Measurements from ENCODE around the gene FASN. TPM values are rescaled to one million over a fixed set of nuclear protein-coding genes. Genes with fewer than 3 reads are reported as not detected.

Gene FASN
- total and polyA plus RNA-seq, 2 experiments from 2014 or later, result 12.7 to 38.2 TPM

DNA sequence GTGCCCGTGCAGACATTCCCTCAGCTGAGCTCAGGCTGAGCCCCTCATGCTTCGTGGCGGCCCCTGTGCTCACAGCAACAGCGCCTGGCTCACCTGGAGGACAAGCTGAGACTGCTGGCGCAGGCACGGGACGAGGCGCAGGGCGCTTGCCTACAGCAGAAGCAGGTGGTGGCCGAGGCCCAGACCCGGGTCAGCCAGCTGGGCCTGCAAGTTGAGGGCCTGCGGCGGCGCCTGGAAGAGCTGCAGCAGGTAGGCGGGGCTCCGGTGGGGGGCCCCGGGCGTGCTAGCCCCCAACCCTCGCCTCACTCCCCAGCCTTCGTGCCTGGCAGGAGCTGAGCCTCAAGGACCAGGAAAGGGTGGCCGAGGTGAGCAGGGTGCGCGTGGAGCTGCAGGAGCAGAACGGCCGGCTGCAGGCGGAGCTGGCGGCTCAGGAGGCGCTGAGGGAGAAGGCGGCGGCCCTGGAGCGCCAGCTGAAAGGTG lies 68.0 kb downstream of the FASN start:
- in situ Hi-C loops (cut with MboI), result no loop called here
- H3K27ac ChIP-seq, result no peak overlapping the region
- H3K4me2 ChIP-seq (ENCODE audit: unreplicated experiment), result no peak overlapping the region
- 67 to 71% methylated on average over 30 to 31 of the region's 31 CpGs for WGBS, 2 experiments (ENCODE audit: low coverage in 1 of 2, low lambda C conversion rate in 2 of 2, missing lambda C conversion rate in 2 of 2)
- H3K4me3 ChIP-seq, result no peak overlapping the region; the same call in 1 of the 2 replicates
- H3F3A ChIP-seq (ENCODE audit: insufficient read depth), result no peaks in the 10 kb centered on the region
- no peaks in the 10 kb centered on the region for H3K9me2 ChIP-seq (ENCODE audit: insufficient read depth)
- H2AFZ ChIP-seq, result no peak overlapping the region
- no peaks in the 10 kb centered on the region for H3K79me2 ChIP-seq (ENCODE audit: insufficient read depth)
- no peaks in the 10 kb centered on the region for H3K9me3 ChIP-seq (ENCODE audit: low read depth)
- no peak overlapping the region for H3K9ac ChIP-seq
- no peaks in the 10 kb centered on the region for H3K36me3 ChIP-seq (ENCODE audit: low read depth)
- H4K20me1 ChIP-seq (ENCODE audit: insufficient read depth), result no peaks in the 10 kb centered on the region
- H3K4me1 ChIP-seq (ENCODE audit: insufficient read depth), result no peaks in the 10 kb centered on the region
- no peaks in the 10 kb centered on the region for H3K27me3 ChIP-seq (replicated peaks; ENCODE audit: insufficient read depth)
- no peak for DNase-seq
- TF ChIP-seq EZH2phosphoT487 (IDR thresholded peaks at IDR 0.05; ENCODE audit: insufficient read depth, low read depth), result no peak
- TF ChIP-seq EZH2 (IDR thresholded peaks at IDR 0.05; ENCODE audit: insufficient read depth, poor library complexity, severe bottlenecking), result no peak

DNA sequence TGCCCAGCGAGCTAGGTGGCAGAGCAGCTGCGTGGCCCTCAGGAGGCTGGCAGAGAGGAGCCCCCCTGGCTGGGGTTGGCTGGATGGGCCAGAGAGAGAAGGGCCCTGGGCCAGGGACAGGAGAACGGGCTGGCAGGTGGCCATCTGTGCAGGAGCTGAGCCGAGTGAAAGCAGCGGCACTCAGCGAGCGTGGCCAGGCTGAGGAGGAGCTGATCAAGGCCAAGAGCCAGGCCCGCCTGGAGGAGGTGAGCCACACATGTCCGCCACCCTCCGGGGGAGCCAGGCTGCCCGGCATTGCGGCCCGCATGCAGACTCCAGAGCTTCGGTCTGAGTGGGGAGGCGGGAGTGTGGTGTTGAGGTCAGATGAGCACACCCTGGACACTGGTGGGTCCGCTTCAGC lies 68.6 kb downstream of the FASN start:
- H3F3A ChIP-seq (ENCODE audit: insufficient read depth), result no peaks in the 10 kb centered on the region
- H3K27me3 ChIP-seq (replicated peaks; ENCODE audit: insufficient read depth), result no peaks in the 10 kb centered on the region
- H4K20me1 ChIP-seq (ENCODE audit: insufficient read depth), result no peaks in the 10 kb centered on the region
- H3K9me3 ChIP-seq (ENCODE audit: low read depth), result no peaks in the 10 kb centered on the region
- no peaks in the 10 kb centered on the region for H3K4me1 ChIP-seq (ENCODE audit: insufficient read depth)
- H3K36me3 ChIP-seq (ENCODE audit: low read depth), result no peaks in the 10 kb centered on the region
- no peak overlapping the region for H3K9ac ChIP-seq
- TF ChIP-seq EZH2phosphoT487 (IDR thresholded peaks at IDR 0.05; ENCODE audit: insufficient read depth, low read depth), result no peak
- H2AFZ ChIP-seq, result no peak overlapping the region
- in situ Hi-C loops (cut with MboI), result no loop called here
- H3K9me2 ChIP-seq (ENCODE audit: insufficient read depth), result no peaks in the 10 kb centered on the region
- 92 to 96% methylated on average over 16 of the region's 16 CpGs for WGBS, 2 experiments (ENCODE audit: low coverage in 1 of 2, low lambda C conversion rate in 2 of 2, missing lambda C conversion rate in 2 of 2)
- H3K27ac ChIP-seq, result no peak overlapping the region
- no peak overlapping the region for H3K4me2 ChIP-seq (ENCODE audit: unreplicated experiment)
- DNase-seq, result no peak
- no peak overlapping the region for H3K4me3 ChIP-seq
- H3K79me2 ChIP-seq (ENCODE audit: insufficient read depth), result no peaks in the 10 kb centered on the region

DNA sequence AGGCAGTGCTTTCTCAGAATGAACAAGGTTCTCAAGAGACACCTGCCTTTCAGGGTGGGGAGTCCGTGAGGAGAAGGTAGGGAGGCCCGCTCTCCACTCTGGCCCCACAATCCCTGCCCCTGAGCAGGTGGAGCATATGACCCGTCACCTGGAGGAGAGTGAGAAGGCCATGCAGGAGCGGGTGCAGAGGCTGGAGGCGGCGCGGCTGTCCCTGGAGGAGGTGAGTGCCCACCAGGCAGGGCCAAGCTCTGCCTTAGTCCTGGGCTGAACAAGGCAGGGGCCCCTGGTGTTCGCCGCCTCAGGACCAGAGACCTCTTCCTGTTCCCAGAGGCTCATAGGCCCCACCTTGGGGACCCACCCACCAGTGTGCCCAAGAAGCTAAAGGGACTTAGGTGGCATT lies 69.1 kb downstream of the FASN start:
- peaks cover 2% of the 10 kb centered on the region; the same call in 1 of the 2 replicates for H3K4me1 ChIP-seq (ENCODE audit: insufficient read depth)
- 96 to 100% methylated on average over 9 of the region's 9 CpGs for WGBS, 2 experiments (ENCODE audit: low coverage in 1 of 2, low lambda C conversion rate in 2 of 2, missing lambda C conversion rate in 2 of 2)
- no peak for DNase-seq
- H3F3A ChIP-seq (ENCODE audit: insufficient read depth), result no peaks in the 10 kb centered on the region
- no peaks in the 10 kb centered on the region for H3K27me3 ChIP-seq (replicated peaks; ENCODE audit: insufficient read depth)
- TF ChIP-seq EZH2phosphoT487 (IDR thresholded peaks at IDR 0.05; ENCODE audit: insufficient read depth, low read depth) (no peak), EZH2 (IDR thresholded peaks at IDR 0.05; ENCODE audit: insufficient read depth, poor library complexity, severe bottlenecking) (no peak)
- no peak overlapping the region for H3K4me2 ChIP-seq (ENCODE audit: unreplicated experiment)
- H3K36me3 ChIP-seq (ENCODE audit: low read depth), result no peaks in the 10 kb centered on the region
- no peak overlapping the region for H2AFZ ChIP-seq
- H3K9me3 ChIP-seq (ENCODE audit: low read depth), result no peaks in the 10 kb centered on the region
- H3K9ac ChIP-seq, result no peak overlapping the region
- in situ Hi-C loops (cut with MboI), result no loop called here
- H3K4me3 ChIP-seq, result no peak overlapping the region
- no peaks in the 10 kb centered on the region for H3K79me2 ChIP-seq (ENCODE audit: insufficient read depth)
- H4K20me1 ChIP-seq (ENCODE audit: insufficient read depth), result no peaks in the 10 kb centered on the region
- no peaks in the 10 kb centered on the region for H3K9me2 ChIP-seq (ENCODE audit: insufficient read depth)
- H3K27ac ChIP-seq, result no peak overlapping the region

Other genes with a start within 250 kb of the FASN start
- gene P4HB, start 237.7 kb downstream of the FASN start, total RNA-seq (2014; rRNA removed; shearing (Covaris generic)), result 3,203 and 4,003 TPM in 2 replicates
- 1,651 and 1,674 TPM in 2 replicates for gene P4HB, start 237.7 kb downstream of the FASN start, polyA plus RNA-seq (2016; fragmentation: Nextera tagmentation; extraction: Ambion mirVana)
- gene ARHGDIA, start 226.9 kb downstream of the FASN start, total RNA-seq (2014; rRNA removed; shearing (Covaris generic)), result 193 and 208 TPM in 2 replicates
- 310 and 313 TPM in 2 replicates for gene ARHGDIA, start 226.9 kb downstream of the FASN start, polyA plus RNA-seq (2016; fragmentation: Nextera tagmentation; extraction: Ambion mirVana)
- gene ALYREF, start 206.7 kb downstream of the FASN start, total RNA-seq (2014; rRNA removed; shearing (Covaris generic)), result 80.6 and 100 TPM in 2 replicates
- 6.9 and 8.6 TPM in 2 replicates for gene ALYREF, start 206.7 kb downstream of the FASN start, polyA plus RNA-seq (2016; fragmentation: Nextera tagmentation; extraction: Ambion mirVana)
- 175 and 179 TPM in 2 replicates for gene ANAPC11, start 206.5 kb downstream of the FASN start, total RNA-seq (2014; rRNA removed; shearing (Covaris generic))
- 428 and 436 TPM in 2 replicates for gene ANAPC11, start 206.5 kb downstream of the FASN start, polyA plus RNA-seq (2016; fragmentation: Nextera tagmentation; extraction: Ambion mirVana)
- 2.4 TPM in 2 replicates for gene NPB, start 196.0 kb downstream of the FASN start, total RNA-seq (2014; rRNA removed; shearing (Covaris generic))
- gene NPB, start 196.0 kb downstream of the FASN start, polyA plus RNA-seq (2016; fragmentation: Nextera tagmentation; extraction: Ambion mirVana), result 1.1 and 1.6 TPM in 2 replicates
- 34.7 and 36.9 TPM in 2 replicates for gene PCYT2, start 186.8 kb downstream of the FASN start, total RNA-seq (2014; rRNA removed; shearing (Covaris generic))
- gene PCYT2, start 186.8 kb downstream of the FASN start, polyA plus RNA-seq (2016; fragmentation: Nextera tagmentation; extraction: Ambion mirVana), result 25.6 and 27.6 TPM in 2 replicates
- gene SIRT7, start 180.1 kb downstream of the FASN start, total RNA-seq (2014; rRNA removed; shearing (Covaris generic)), result 13.1 and 14.5 TPM in 2 replicates
- 9.3 and 11.4 TPM in 2 replicates for gene SIRT7, start 180.1 kb downstream of the FASN start, polyA plus RNA-seq (2016; fragmentation: Nextera tagmentation; extraction: Ambion mirVana)
- gene MAFG, start 170.5 kb downstream of the FASN start, total RNA-seq (2014; rRNA removed; shearing (Covaris generic)), result 17.7 and 19.8 TPM in 2 replicates
- gene MAFG, start 170.5 kb downstream of the FASN start, polyA plus RNA-seq (2016; fragmentation: Nextera tagmentation; extraction: Ambion mirVana), result 5.0 and 6.4 TPM in 2 replicates
- gene PYCR1, start 160.9 kb downstream of the FASN start, total RNA-seq (2014; rRNA removed; shearing (Covaris generic)), result 229 and 279 TPM in 2 replicates
- 181 and 197 TPM in 2 replicates for gene PYCR1, start 160.9 kb downstream of the FASN start, polyA plus RNA-seq (2016; fragmentation: Nextera tagmentation; extraction: Ambion mirVana)
- gene MYADML2, start 151.0 kb downstream of the FASN start, total RNA-seq (2014; rRNA removed; shearing (Covaris generic)), result not detected in 2 replicates
- 0.14 TPM in 1 of 2 replicates, not detected in the other for gene MYADML2, start 151.0 kb downstream of the FASN start, polyA plus RNA-seq (2016; fragmentation: Nextera tagmentation; extraction: Ambion mirVana)
- not detected in 2 replicates for gene NOTUM, start 137.0 kb downstream of the FASN start, total RNA-seq (2014; rRNA removed; shearing (Covaris generic))
- gene NOTUM, start 137.0 kb downstream of the FASN start, polyA plus RNA-seq (2016; fragmentation: Nextera tagmentation; extraction: Ambion mirVana), result not detected in 2 replicates
- gene ASPSCR1, start 120.6 kb downstream of the FASN start, total RNA-seq (2014; rRNA removed; shearing (Covaris generic)), result 23.4 and 23.5 TPM in 2 replicates
- gene ASPSCR1, start 120.6 kb downstream of the FASN start, polyA plus RNA-seq (2016; fragmentation: Nextera tagmentation; extraction: Ambion mirVana), result 20.6 and 22.6 TPM in 2 replicates
- gene CENPX, start 75.4 kb downstream of the FASN start, total RNA-seq (2014; rRNA removed; shearing (Covaris generic)), result 43.9 and 68.8 TPM in 2 replicates
- gene CENPX, start 75.4 kb downstream of the FASN start, polyA plus RNA-seq (2016; fragmentation: Nextera tagmentation; extraction: Ambion mirVana), result 65.2 and 68.6 TPM in 2 replicates
- 14.8 and 15.3 TPM in 2 replicates for gene LRRC45, start 74.9 kb downstream of the FASN start, total RNA-seq (2014; rRNA removed; shearing (Covaris generic))
- gene LRRC45, start 74.9 kb downstream of the FASN start, polyA plus RNA-seq (2016; fragmentation: Nextera tagmentation; extraction: Ambion mirVana), result 4.4 and 4.5 TPM in 2 replicates
- 5.4 and 7.9 TPM in 2 replicates for gene RAC3, start 66.6 kb downstream of the FASN start, total RNA-seq (2014; rRNA removed; shearing (Covaris generic))
- gene RAC3, start 66.6 kb downstream of the FASN start, polyA plus RNA-seq (2016; fragmentation: Nextera tagmentation; extraction: Ambion mirVana), result 1.3 and 1.8 TPM in 2 replicates
- 75.8 and 83.5 TPM in 2 replicates for gene DCXR, start 60.5 kb downstream of the FASN start, total RNA-seq (2014; rRNA removed; shearing (Covaris generic))
- 69.9 and 70.2 TPM in 2 replicates for gene DCXR, start 60.5 kb downstream of the FASN start, polyA plus RNA-seq (2016; fragmentation: Nextera tagmentation; extraction: Ambion mirVana)
- gene RFNG, start 46.4 kb downstream of the FASN start, total RNA-seq (2014; rRNA removed; shearing (Covaris generic)), result 59.8 and 61.2 TPM in 2 replicates
- gene RFNG, start 46.4 kb downstream of the FASN start, polyA plus RNA-seq (2016; fragmentation: Nextera tagmentation; extraction: Ambion mirVana), result 10.6 and 11.8 TPM in 2 replicates
- 130 and 138 TPM in 2 replicates for gene GPS1, start 46.3 kb downstream of the FASN start, total RNA-seq (2014; rRNA removed; shearing (Covaris generic))
- gene GPS1, start 46.3 kb downstream of the FASN start, polyA plus RNA-seq (2016; fragmentation: Nextera tagmentation; extraction: Ambion mirVana), result 101 and 104 TPM in 2 replicates
- 61.2 and 96.4 TPM in 2 replicates for gene DUS1L, start 32.4 kb downstream of the FASN start, total RNA-seq (2014; rRNA removed; shearing (Covaris generic))
- 13.3 and 27.7 TPM in 2 replicates for gene DUS1L, start 32.4 kb downstream of the FASN start, polyA plus RNA-seq (2016; fragmentation: Nextera tagmentation; extraction: Ambion mirVana)
- gene CCDC57, start 114.6 kb upstream of the FASN start, total RNA-seq (2014; rRNA removed; shearing (Covaris generic)), result 12.3 and 15.3 TPM in 2 replicates
- gene CCDC57, start 114.6 kb upstream of the FASN start, polyA plus RNA-seq (2016; fragmentation: Nextera tagmentation; extraction: Ambion mirVana), result 6.2 and 10.6 TPM in 2 replicates
- 550 and 595 TPM in 2 replicates for gene SLC16A3, start 130.8 kb upstream of the FASN start, total RNA-seq (2014; rRNA removed; shearing (Covaris generic))
- gene SLC16A3, start 130.8 kb upstream of the FASN start, polyA plus RNA-seq (2016; fragmentation: Nextera tagmentation; extraction: Ambion mirVana), result 95.5 and 97.7 TPM in 2 replicates
- 24.5 and 35.1 TPM in 2 replicates for gene CSNK1D, start 175.5 kb upstream of the FASN start, total RNA-seq (2014; rRNA removed; shearing (Covaris generic))
- 102 and 114 TPM in 2 replicates for gene CSNK1D, start 175.5 kb upstream of the FASN start, polyA plus RNA-seq (2016; fragmentation: Nextera tagmentation; extraction: Ambion mirVana)
- gene CD7, start 219.4 kb upstream of the FASN start, total RNA-seq (2014; rRNA removed; shearing (Covaris generic)), result 0.22 TPM in 1 of 2 replicates, not detected in the other
- 0.23 TPM in 1 of 2 replicates, not detected in the other for gene CD7, start 219.4 kb upstream of the FASN start, polyA plus RNA-seq (2016; fragmentation: Nextera tagmentation; extraction: Ambion mirVana)
- gene SECTM1, start 235.5 kb upstream of the FASN start, total RNA-seq (2014; rRNA removed; shearing (Covaris generic)), result 1.4 and 3.0 TPM in 2 replicates
- 1.4 TPM in 2 replicates for gene SECTM1, start 235.5 kb upstream of the FASN start, polyA plus RNA-seq (2016; fragmentation: Nextera tagmentation; extraction: Ambion mirVana)

Measured in GM23248 (cell line).